BJ (cell line): Measurements from ENCODE around the gene PKD1L1. TPM values are rescaled to one million over a fixed set of nuclear protein-coding genes. Genes with fewer than 3 reads are reported as not detected.

Source experiments
- CTCF ChIA-PET: fragments of 350-600 bp; formaldehyde crosslinking; extraction: SDS; loops from one replicate; lab custom pipeline; 2021; ENCODE audit warnings: antibody characterized with exemption, inconsistent platforms; lab: Yijun Ruan, JAX
- POLR2A ChIA-PET: fragments of 300-600 bp; sonication (Branson Sonifier 250); formaldehyde crosslinking; extraction: SDS; loops from one replicate; lab custom pipeline; 2021; ENCODE audit warnings: antibody characterized with exemption; lab: Charles Lee
- DNase-seq: peaks from one replicate; pipeline ENCODE4 v3.0.0-alpha.2; 2011; ENCODE audit warnings: low read depth
- H3K27me3 ChIP-seq: 2 replicates; pipeline ENCODE4 v1.6.0; 2011; ENCODE audit warnings: low read length; ENCODE audit not compliant: control insufficient read depth, insufficient read depth
- H3K36me3 ChIP-seq: 2 replicates; pipeline ENCODE4 v1.5.1; 2011; ENCODE audit warnings: low read length; ENCODE audit not compliant: control insufficient read depth, insufficient read depth
- H3K4me3 ChIP-seq: 2 replicates; pipeline ENCODE4 v1.5.1; 2011; ENCODE audit warnings: low read depth, mild to moderate bottlenecking, control low read depth, low read length
- polyA plus RNA-seq: library from polyadenylated mRNA; depleted of rRNA; stranded (reverse); fragments of >200 nt; gene quantifications from 2 replicates; pipeline ENCODE4 v1.2.3, GENCODE V29; 2011
- TF ChIP-seq, protein P1 (sequence below): IDR thresholded peaks from 2 replicates; pipeline ENCODE4 v1.5.1; 2011; ENCODE audit warnings: low read depth, mild to moderate bottlenecking, control low read depth, inconsistent platforms, low read length, moderate library complexity; ENCODE audit not compliant: insufficient read depth

Gene PKD1L1
- polyA plus RNA-seq, 1 experiment: 0.13 TPM

DNA sequence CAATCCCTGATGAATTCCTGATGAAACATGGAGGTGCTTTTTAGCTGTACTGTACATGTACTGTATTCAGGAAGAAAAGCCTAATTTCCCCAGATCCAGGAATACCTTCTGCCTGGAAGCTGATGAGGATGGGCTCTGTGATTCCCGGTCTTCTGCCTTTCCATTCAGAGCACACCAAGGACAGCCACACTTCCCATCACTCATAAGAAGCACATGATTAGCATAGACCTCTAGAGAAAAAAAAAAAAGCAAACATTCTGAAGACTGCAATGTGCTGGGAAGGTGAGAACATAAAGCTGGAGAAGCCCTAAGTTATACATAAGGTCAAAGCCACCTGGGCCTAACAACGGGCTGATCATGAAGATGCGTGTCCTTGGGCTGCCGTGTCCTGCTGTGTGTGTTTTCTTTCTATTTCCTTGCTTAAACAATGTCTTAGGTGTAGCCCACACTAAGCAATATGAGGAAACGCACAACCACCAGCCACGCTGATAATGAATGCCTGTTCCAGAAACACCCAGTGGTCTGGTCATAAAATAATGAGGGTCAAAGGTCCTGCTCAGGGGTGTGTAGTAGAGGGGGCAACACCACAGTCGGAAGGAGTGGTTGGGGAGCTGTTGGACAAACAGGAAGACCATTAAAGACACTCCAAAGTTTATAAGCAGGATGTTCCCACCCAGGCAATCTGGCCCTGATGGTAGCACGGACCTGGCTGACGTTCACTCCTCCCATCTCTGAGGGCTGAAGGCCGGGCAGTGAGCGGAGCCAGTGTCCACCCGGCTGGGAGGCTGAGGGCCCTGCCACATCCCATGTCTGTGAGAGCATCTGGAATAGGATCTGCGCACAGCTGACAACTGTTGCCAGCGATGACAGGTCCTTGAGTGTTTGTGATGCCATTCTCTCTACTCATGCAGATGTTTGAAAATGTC is 7.9 kb downstream of the PKD1L1 start:
- peak; percentile 70 for DNase-seq
- Histone ChIP-seq H3K4me3 (no peak overlapping the region), H3K27me3 (no peaks in the 10 kb centered on the region), H3K36me3 (no peaks in the 10 kb centered on the region)
- ChIA-PET CTCF (interaction anchor here (0.6 to 1.7 kb wide), 6 partner anchors 9 to 215 kb away, joined by 3 to 9 read pairs (median 4); no protein-coding TSS in a partner anchor), POLR2A (interaction anchor here (0.5 to 1.0 kb wide), 3 partner anchors 18 to 244 kb away, joined by 3 to 6 read pairs (median 4); no protein-coding TSS in a partner anchor)
- TF ChIP-seq, protein P1, sequence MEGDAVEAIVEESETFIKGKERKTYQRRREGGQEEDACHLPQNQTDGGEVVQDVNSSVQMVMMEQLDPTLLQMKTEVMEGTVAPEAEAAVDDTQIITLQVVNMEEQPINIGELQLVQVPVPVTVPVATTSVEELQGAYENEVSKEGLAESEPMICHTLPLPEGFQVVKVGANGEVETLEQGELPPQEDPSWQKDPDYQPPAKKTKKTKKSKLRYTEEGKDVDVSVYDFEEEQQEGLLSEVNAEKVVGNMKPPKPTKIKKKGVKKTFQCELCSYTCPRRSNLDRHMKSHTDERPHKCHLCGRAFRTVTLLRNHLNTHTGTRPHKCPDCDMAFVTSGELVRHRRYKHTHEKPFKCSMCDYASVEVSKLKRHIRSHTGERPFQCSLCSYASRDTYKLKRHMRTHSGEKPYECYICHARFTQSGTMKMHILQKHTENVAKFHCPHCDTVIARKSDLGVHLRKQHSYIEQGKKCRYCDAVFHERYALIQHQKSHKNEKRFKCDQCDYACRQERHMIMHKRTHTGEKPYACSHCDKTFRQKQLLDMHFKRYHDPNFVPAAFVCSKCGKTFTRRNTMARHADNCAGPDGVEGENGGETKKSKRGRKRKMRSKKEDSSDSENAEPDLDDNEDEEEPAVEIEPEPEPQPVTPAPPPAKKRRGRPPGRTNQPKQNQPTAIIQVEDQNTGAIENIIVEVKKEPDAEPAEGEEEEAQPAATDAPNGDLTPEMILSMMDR: no peak

DNA sequence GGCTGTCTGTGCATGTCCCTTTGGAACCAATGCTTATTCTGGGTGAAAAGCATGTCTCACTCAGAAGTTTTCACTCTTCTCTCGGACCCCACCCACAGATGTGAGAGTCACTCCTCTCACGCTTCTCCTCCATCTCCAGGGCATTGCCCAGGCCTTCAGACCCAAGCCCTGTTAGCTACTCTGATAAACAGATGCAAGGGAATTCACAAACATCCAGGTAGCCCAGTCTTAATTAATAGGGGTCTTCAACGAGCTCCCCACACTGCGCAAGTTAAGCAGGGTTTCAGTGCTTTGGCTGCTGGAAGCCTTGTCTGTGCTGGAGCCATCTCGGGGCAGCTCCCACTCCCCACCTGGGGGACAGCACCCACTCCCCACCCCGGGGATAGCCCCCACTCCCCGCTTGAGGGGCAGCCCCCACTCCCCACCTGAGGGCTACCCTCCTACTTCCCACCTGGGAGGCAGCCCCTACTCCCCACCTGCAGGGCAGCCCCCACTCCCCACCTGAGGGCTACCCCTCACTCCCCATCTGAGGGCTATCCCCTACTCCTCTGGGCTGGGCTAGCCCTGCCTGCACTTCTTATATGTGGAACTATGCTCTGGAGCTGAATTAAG is 8.7 kb downstream of the PKD1L1 start:
- POLR2A ChIA-PET: interaction anchor here (0.5 kb wide), 1 partner anchor 349 kb away, joined by 3 read pairs; no protein-coding TSS in a partner anchor
- H3K36me3 ChIP-seq: no peaks in the 10 kb centered on the region
- no peak overlapping the region for H3K4me3 ChIP-seq
- CTCF ChIA-PET: interaction anchor here (0.7 to 1.7 kb wide), 2 partner anchors 9 to 52 kb away, joined by 3 to 9 read pairs; no protein-coding TSS in a partner anchor
- H3K27me3 ChIP-seq: no peaks in the 10 kb centered on the region
- no peak for DNase-seq
- TF ChIP-seq, protein P1: no peak

DNA sequence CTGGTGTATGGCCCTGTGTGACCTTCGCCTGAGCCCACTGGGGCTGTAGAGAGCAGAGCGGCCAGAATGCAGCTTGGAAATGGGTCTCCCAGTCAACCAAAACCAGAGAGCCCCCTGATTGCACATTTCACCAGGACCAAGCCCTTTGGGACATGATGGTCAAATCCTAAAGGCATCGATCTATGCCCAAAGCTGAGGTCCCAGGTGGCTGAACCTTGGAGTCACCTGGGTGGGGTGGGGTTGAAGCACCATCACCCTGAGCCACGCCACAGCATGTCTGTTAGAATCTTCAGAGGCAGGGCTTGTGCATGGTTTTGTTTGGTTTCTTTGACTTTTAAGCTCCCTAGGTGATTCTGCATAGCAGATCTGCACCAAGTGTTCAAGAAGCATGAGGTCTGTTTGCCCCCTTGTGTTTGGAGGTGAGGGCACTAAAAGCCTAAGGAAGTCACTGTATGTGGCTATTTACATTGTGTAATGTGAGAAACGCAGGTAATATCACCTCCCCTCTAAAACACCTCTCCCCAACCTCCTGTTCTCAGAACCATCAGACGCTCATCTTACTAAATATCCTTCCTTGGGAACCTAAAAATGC is 9.6 kb downstream of the PKD1L1 start:
- H3K4me3 ChIP-seq: no peak overlapping the region
- no peaks in the 10 kb centered on the region for H3K36me3 ChIP-seq
- H3K27me3 ChIP-seq: no peaks in the 10 kb centered on the region
- TF ChIP-seq, protein P1: no peak
- ChIA-PET CTCF (interaction anchor here (1.2 to 1.7 kb wide), 2 partner anchors 8 to 520 kb away, joined by 3 to 9 read pairs; no protein-coding TSS in a partner anchor), POLR2A (no interaction called here)
- DNase-seq: no peak

DNA sequence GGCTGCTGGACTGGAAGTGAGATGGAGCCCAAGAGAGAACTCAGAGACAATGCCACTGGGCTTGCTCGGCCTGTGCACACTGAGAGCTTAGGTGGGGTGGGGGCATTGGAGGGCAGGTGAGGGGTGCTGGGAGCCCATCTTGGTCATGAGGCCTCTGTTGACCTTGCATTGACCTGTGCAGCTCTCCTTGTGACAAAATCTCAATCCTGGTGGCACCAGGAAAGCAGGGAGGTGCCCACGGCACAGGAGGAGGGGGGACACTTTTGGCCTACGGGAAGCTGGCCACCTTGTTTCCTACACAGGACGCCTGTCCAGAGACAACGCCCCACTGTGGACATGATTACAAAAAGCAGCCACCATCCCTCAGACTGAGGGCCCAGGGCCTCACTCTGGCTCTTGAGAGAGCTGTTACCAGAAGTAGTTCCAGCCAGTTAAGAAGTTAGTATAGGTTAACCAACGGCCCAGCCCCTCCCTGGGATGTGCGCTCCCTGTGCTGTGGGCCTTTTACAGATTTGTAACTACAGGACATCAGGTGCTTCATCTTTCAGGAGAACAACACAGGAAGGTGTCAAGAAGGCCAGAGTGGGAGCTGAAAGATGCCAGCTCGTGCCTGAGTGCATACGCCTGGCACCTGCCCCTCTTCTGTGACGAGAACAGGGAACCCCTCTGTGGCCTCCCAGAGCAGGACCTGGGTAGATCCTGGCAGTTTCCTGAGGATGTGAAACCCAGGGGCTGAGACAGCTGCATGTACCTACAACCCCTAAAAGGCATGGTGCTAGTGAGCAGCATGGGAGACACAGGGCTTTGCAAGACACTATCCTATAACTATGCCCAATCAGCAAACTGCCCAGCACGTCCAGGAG is 10.3 kb downstream of the PKD1L1 start:
- no peak for DNase-seq
- Histone ChIP-seq H3K4me3 (no peak overlapping the region), H3K36me3 (no peaks in the 10 kb centered on the region), H3K27me3 (no peaks in the 10 kb centered on the region)
- TF ChIP-seq, protein P1: no peak
- ChIA-PET POLR2A (no interaction called here), CTCF (interaction anchor here (1.2 to 1.7 kb wide), 2 partner anchors 8 to 520 kb away, joined by 3 to 9 read pairs; no protein-coding TSS in a partner anchor)
